ENCODE measurements around the gene GLRA3. TPM values are rescaled to one million over a fixed set of nuclear protein-coding genes. Genes with fewer than 3 reads are reported as not detected.

GLRA3 gene
- total RNA-seq, 1 donor from 2014 or later, result not detected

GRCh38 chr4:174627473-174627872, 201.6 kb downstream of the GLRA3 start:
- ATAC-seq (no peak), DNase-seq (no peak)
- intact Hi-C loops (cut with micrococcal nuclease), result no loop called here

- DNase-seq (no peak), ATAC-seq (no peak)
- intact Hi-C loops (cut with micrococcal nuclease), result no loop called here
These were observed 202.6 kb downstream of the GLRA3 start for GRCh38 chr4:174626342-174627008.

- DNase-seq (no peak), ATAC-seq (no peak)
- intact Hi-C loops (cut with micrococcal nuclease), result no loop called here
These were observed 212.4 kb downstream of the GLRA3 start for GRCh38 chr4:174616661-174617060.

- no peak for ATAC-seq
- intact Hi-C loops (cut with micrococcal nuclease), result no loop called here
- DNase-seq, result no peak
These were observed 215.1 kb downstream of the GLRA3 start for GRCh38 chr4:174613979-174614378.

- intact Hi-C loops (cut with micrococcal nuclease), result no loop called here
- DNase-seq (no peak), ATAC-seq (no peak)
These were observed 217.3 kb downstream of the GLRA3 start for GRCh38 chr4:174611792-174612191.

GRCh38 chr4:174607792-174608191, 221.3 kb downstream of the GLRA3 start:
- intact Hi-C loops (cut with micrococcal nuclease), result no loop called here
- no peak for DNase-seq
- no peak for ATAC-seq

GRCh38 chr4:174604198-174604597, 224.8 kb downstream of the GLRA3 start:
- intact Hi-C loops (cut with micrococcal nuclease), result no loop called here
- DNase-seq (no peak), ATAC-seq (no peak)

GRCh38 chr4:174600391-174600790, 228.7 kb downstream of the GLRA3 start:
- DNase-seq, result no peak
- intact Hi-C loops (cut with micrococcal nuclease), result no loop called here
- no peak for ATAC-seq

GRCh38 chr4:174598800-174599199, 230.2 kb downstream of the GLRA3 start:
- ATAC-seq (no peak), DNase-seq (no peak)
- intact Hi-C loops (cut with micrococcal nuclease), result no loop called here

GRCh38 chr4:174596513-174596912, 232.5 kb downstream of the GLRA3 start:
- no peak for DNase-seq
- intact Hi-C loops (cut with micrococcal nuclease), result no loop called here
- no peak for ATAC-seq

GRCh38 chr4:174595141-174595929, 233.7 kb downstream of the GLRA3 start:
- ATAC-seq (no peak), DNase-seq (no peak)
- intact Hi-C loops (cut with micrococcal nuclease), result no loop called here

GRCh38 chr4:174593701-174594100, 235.3 kb downstream of the GLRA3 start:
- intact Hi-C loops (cut with micrococcal nuclease), result no loop called here
- DNase-seq, result no peak
- no peak for ATAC-seq

GRCh38 chr4:174592985-174593335, 236.1 kb downstream of the GLRA3 start:
- peak; percentile 71 for ATAC-seq
- no peak for DNase-seq
- intact Hi-C loops (cut with micrococcal nuclease), result no loop called here

GRCh38 chr4:174592256-174592984, 236.6 kb downstream of the GLRA3 start:
- no peak for ATAC-seq
- no peak for DNase-seq
- intact Hi-C loops (cut with micrococcal nuclease), result no loop called here

GRCh38 chr4:174591243-174592021, 237.6 kb downstream of the GLRA3 start:
- DNase-seq (no peak), ATAC-seq (no peak)
- intact Hi-C loops (cut with micrococcal nuclease), result no loop called here

- ATAC-seq (no peak), DNase-seq (no peak)
- intact Hi-C loops (cut with micrococcal nuclease), result no loop called here
These were observed 238.7 kb downstream of the GLRA3 start for GRCh38 chr4:174590336-174590735.
